ENCODE results near the gene SHLD3. TPM values are rescaled to one million over a fixed set of nuclear protein-coding genes. Genes with fewer than 3 reads are reported as not detected.

SHLD3 gene
- total and polyA plus RNA-seq, 9 of the 15 experiments (the other 6 are each of a cell fraction or from before 2014, with no cell fraction given) = 3.0 to 14.5 (median 8.6) TPM

GRCh38 chr5:65620021-65620420 is 4.8 kb upstream of the SHLD3 start (continued):
- TF ChIP-seq ZNF318 (IDR thresholded peaks at IDR 0.05; ENCODE audit: borderline replicate concordance in 1 of 2, low read depth in 1 of 2) = no peak
- TF ChIP-seq KAT7 (CRISPR knock-in tag; IDR thresholded peaks at IDR 0.05; ENCODE audit: borderline replicate concordance) = no peak
- no peak for TF ChIP-seq JUN (IDR thresholded peaks at IDR 0.05; ENCODE audit: borderline replicate concordance, low read depth, low read length)
- TF ChIP-seq JUN (CRISPR knock-in tag; IDR thresholded peaks at IDR 0.05; ENCODE audit: borderline replicate concordance) = no peak
- TF ChIP-seq RBM25 (IDR thresholded peaks at IDR 0.05; ENCODE audit: low read depth, low read length, severe bottlenecking) = no peak
- TF ChIP-seq ZNF696 (CRISPR knock-in tag; conservative IDR thresholded peaks at IDR 0.05) = no peak
- TF ChIP-seq ZNF174 (CRISPR knock-in tag; IDR thresholded peaks at IDR 0.05) = no peak
- TF ChIP-seq SPI1 (IDR thresholded peaks at IDR 0.05; ENCODE audit: borderline replicate concordance, low read depth, low read length) = no peak
- no peak for TF ChIP-seq SMAD2 (IDR thresholded peaks at IDR 0.05; ENCODE audit: low read depth, low read length)
- TF ChIP-seq ZNF239 (CRISPR knock-in tag; IDR thresholded peaks at IDR 0.05) = no peak
- TF ChIP-seq HMG20B (CRISPR knock-in tag; IDR thresholded peaks at IDR 0.05) = no peak
- TF ChIP-seq CHAMP1 (IDR thresholded peaks at IDR 0.05) = no peak

All from K562 (cell line).